Activated naive CD4-positive, alpha-beta T cell treated with anti-CD3 and anti-CD28 coated beads, Interleukin-2, amount 50 U/mL, for 24 hours (primary cell): ENCODE data around the gene ADAMTS4.

ENCODE experiments used
- H3K27ac Mint-ChIP-seq: one replicate; pipeline ENCODE4 v1.8.0; 2021; ENCODE audit warnings: mild to moderate bottlenecking, mixed read lengths
- H3K27me3 Mint-ChIP-seq: one replicate; pipeline ENCODE4 v1.8.0; 2021; ENCODE audit warnings: mixed read lengths
- H3K36me3 Mint-ChIP-seq: one replicate; pipeline ENCODE4 v1.8.0; 2021; ENCODE audit warnings: mixed read lengths
- H3K4me1 Mint-ChIP-seq: one replicate; pipeline ENCODE4 v1.8.0; 2021; ENCODE audit warnings: mixed read lengths
- H3K4me3 Mint-ChIP-seq: one replicate; pipeline ENCODE4 v1.8.0; 2021; ENCODE audit warnings: mild to moderate bottlenecking, mixed read lengths
- H3K9me3 Mint-ChIP-seq: one replicate; pipeline ENCODE4 v1.8.0; 2021; ENCODE audit warnings: mixed read lengths

ADAMTS4 gene

DNA sequence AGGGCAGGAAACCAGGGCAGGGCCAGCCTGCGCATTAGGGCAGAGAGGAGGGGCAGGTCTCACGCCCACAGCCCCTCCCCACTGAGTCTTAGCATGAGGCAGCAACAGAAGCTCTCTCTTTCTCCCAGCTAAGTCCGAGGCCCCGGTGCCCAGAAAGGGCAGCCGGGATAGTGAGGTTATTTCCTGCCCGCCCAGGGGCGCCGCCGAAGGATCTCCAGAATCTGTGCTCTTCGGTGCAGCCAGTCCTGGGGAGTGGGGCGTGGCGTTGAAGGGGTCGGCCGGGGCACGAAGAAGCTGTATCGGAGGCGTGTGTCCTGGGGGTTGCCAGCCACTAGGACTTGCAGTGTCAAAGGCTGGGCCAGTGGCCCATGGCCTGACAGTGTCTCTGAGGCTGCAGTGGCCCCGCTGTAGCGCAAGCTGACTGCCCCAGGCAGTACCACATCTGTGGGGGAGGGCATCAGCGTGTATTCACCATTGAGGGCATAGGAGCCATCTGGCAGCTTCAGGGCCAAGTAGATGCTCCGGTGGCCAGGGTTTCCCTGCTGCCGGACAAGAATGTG lies 7.8 kb downstream of the ADAMTS4 start:
- Mint-ChIP-seq H3K4me3 (no peak overlapping the region), H3K27me3 (no peaks in the 10 kb centered on the region), H3K9me3 (no peaks in the 10 kb centered on the region), H3K27ac (no peak overlapping the region), H3K4me1 (peaks cover 61% of the 10 kb centered on the region), H3K36me3 (no peaks in the 10 kb centered on the region)

DNA sequence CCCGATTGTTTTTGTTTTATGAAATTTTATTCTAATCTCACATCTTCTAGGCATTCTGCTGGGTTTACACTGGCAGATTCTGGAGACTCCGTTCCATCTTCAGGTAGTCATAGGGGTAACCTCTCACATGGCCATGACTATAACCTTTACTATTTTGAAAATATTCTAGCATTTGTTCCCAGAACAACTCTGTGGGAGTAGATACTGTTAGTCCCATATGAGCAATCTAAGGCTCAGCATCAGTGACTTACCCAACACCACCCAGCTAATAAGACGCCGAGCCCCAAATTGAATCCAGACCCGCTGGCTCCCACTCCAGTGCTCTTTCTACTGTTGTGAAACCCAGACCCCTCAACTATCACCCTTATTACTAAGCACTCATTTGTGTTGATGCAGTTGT lies 9.8 kb downstream of the ADAMTS4 start:
- Mint-ChIP-seq H3K4me1 (peaks cover 63% of the 10 kb centered on the region), H3K36me3 (no peaks in the 10 kb centered on the region), H3K4me3 (no peak overlapping the region), H3K9me3 (no peaks in the 10 kb centered on the region), H3K27me3 (no peaks in the 10 kb centered on the region), H3K27ac (peak overlapping the region; percentile 83)

DNA sequence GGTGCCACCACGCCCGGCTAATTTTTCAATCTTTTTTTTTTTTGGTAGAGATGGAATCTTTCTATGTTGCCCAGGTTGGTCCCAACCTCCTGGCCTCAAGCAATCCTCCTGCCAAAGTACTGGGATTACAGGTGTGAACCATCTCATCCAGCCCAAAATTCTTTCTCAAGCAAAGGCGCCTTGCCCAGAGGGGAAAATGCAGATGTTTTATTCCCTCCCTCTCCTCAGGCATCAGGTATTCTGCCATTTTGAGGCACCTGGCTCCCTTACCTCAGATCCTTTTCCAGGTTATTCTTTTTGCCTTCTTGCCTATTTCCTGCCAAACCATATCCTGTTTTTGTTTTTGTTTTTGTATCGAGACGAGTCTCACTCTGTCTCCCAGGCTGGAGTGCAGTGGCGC lies 10.5 kb downstream of the ADAMTS4 start:
- peaks cover 68% of the 10 kb centered on the region for H3K4me1 Mint-ChIP-seq
- peak overlapping the region; percentile 17 for H3K4me3 Mint-ChIP-seq
- H3K27ac Mint-ChIP-seq = peak overlapping the region; percentile 91
- H3K9me3 Mint-ChIP-seq = no peaks in the 10 kb centered on the region
- no peaks in the 10 kb centered on the region for H3K27me3 Mint-ChIP-seq
- H3K36me3 Mint-ChIP-seq = no peaks in the 10 kb centered on the region

DNA sequence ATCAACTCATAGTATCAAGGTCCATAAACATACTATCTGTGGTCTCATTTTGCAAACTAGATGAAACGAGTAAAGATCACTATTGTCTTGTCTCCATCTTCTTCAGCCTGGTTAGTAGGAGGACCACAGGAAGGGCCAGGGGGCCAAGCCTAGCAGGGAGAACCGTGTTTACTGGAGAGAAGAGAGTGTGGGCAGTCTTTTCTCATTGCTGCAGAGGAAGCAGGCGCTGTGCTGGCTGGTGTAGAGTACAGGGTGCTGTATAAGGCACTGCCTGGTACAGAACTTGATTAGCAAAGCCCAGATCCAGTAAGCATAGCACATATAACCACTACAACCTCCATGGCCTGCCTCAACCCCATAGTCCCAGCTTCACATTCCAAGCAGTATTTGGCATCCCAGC lies 11.5 kb downstream of the ADAMTS4 start:
- Mint-ChIP-seq H3K36me3 (no peaks in the 10 kb centered on the region), H3K9me3 (no peaks in the 10 kb centered on the region), H3K27ac (peak overlapping the region; percentile 95), H3K4me3 (no peak overlapping the region), H3K27me3 (no peaks in the 10 kb centered on the region), H3K4me1 (peaks cover 69% of the 10 kb centered on the region)

DNA sequence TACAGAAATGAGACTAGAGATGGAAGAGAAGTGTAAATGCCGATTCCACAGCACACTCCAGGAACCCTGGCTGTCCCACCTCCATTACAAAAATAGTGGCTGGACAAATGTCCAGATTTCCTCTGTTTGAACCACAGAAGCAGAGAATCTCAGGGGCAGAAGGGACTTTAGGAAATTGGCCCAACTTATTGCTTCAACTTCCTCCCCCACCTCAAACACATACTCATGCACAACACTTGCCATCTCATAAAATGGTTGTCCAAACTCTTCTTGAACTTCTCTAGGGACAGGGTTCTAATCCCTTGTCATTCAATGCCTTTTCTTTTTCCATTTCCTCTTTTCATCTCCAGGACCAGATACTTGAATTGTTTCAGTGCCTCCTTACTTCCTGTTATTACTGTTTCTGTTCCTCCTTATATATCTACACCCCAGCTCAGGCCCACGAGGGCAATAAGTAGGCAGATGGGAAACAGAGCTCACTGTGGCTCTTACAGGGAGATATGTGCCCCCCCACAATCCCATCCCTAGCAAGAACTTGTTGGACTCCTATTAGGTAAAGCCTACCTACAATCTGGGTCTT lies 13.0 kb downstream of the ADAMTS4 start:
- Mint-ChIP-seq H3K4me3 (peak overlapping the region; percentile 80), H3K27me3 (no peaks in the 10 kb centered on the region), H3K36me3 (no peaks in the 10 kb centered on the region), H3K9me3 (no peaks in the 10 kb centered on the region), H3K27ac (peak overlapping the region; percentile 95), H3K4me1 (peaks cover 72% of the 10 kb centered on the region)

DNA sequence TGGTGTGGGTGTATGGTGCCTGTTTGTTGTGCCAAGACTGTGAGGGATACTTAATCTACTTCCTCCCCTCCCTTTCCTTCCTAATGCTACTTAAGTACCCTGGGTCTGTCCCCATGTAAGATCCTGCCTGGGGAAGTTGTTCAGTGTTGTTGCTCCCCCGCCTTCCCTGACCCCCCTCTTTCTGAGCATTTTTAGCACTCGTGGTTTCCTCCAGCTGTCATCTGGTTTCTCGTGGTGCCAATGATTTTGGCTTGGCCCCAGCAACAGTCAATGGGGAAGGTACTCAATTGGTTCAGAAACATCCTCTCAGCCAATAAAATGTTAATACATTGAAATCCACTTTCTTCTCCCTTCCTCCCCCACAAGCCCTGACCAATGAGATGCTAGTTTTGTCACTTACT lies 13.6 kb downstream of the ADAMTS4 start:
- H3K27me3 Mint-ChIP-seq = no peaks in the 10 kb centered on the region
- no peaks in the 10 kb centered on the region for H3K9me3 Mint-ChIP-seq
- peaks cover 77% of the 10 kb centered on the region for H3K4me1 Mint-ChIP-seq
- peak overlapping the region; percentile 80 for H3K4me3 Mint-ChIP-seq
- H3K36me3 Mint-ChIP-seq = no peaks in the 10 kb centered on the region
- H3K27ac Mint-ChIP-seq = peak overlapping the region; percentile 95

DNA sequence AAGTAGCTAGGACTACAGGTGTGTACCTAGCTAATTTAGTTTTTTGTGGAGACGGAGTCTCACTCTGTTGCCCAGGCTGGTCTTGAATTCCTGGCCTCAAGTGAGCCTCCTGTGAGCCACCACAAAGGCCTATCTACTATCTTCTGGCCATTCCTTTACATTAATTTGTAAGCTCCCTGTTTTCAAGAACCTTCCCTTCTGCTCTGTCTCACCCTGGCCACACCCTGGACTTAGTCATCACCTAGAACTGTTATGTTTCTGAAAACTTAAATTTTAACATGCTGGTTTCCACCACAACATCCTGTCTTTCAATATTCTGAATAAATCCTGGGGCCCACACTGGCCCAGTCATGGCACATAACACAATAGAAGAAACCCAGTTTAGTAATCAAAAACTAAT lies 16.6 kb downstream of the ADAMTS4 start:
- Mint-ChIP-seq H3K4me1 (peaks cover 78% of the 10 kb centered on the region), H3K36me3 (peaks cover under 1% of the 10 kb centered on the region), H3K4me3 (peak overlapping the region; percentile 33), H3K9me3 (no peaks in the 10 kb centered on the region), H3K27ac (peak overlapping the region; percentile 94), H3K27me3 (no peaks in the 10 kb centered on the region)

DNA sequence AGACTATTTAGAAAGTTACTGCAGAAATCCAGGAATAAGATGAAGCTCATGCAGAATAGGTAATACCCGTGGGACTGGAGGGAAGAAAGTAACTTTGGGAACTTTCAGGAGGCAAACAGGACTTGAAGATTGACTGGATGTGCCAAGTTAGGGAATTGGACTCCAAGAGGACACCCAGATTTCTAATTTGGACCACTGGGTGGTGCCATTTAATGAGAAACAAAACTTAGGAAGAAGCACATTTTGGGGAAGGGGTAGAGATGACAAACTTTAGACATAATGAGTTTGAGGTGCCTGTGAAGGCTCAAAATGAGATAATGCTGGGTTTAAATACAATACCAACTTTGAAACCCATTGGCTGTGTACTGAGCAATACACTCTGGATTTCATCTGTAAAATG lies 18.2 kb downstream of the ADAMTS4 start:
- Mint-ChIP-seq H3K27ac (peak overlapping the region; percentile 86), H3K27me3 (no peaks in the 10 kb centered on the region), H3K4me3 (peak overlapping the region; percentile 8), H3K9me3 (no peaks in the 10 kb centered on the region), H3K4me1 (peaks cover 74% of the 10 kb centered on the region), H3K36me3 (peaks cover 1% of the 10 kb centered on the region)

DNA sequence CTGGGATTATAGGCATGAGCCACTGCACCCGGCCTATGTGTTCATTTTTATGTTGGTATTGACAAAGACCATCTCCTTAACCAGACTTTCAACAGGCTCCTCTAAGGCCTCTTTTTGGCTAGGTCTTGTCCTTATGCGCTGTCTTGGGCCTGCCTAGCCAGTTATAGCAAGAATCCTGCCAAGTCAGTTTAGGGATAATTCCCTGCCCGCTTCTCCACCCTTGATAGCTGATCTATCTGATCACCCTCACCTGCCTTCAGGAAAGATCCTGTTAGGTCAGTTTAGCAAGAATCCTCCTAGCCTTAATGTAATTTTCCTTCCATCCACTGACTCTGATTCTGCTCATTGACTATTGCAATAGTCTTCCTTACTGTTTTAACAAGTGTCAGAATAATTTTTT lies 19.2 kb downstream of the ADAMTS4 start:
- Mint-ChIP-seq H3K4me1 (peaks cover 76% of the 10 kb centered on the region), H3K27ac (peak overlapping the region; percentile 30), H3K27me3 (no peaks in the 10 kb centered on the region), H3K9me3 (no peaks in the 10 kb centered on the region), H3K36me3 (peaks cover 3% of the 10 kb centered on the region), H3K4me3 (no peak overlapping the region)

DNA sequence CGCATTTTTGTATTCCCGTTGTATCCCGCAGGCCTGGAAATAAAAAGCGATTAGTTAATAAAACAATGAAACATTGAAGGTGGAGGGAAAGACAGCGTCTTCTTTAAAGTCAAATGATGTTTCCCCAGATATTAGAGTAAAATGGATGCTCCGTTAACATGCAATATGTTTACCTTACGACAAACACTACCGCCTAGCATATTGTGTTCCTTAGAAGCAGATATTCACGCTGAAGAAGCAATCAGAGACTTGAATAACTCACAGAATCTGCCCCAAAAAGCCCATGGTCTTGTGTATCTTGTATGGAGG lies 21.0 kb downstream of the ADAMTS4 start:
- peaks cover 9% of the 10 kb centered on the region for H3K36me3 Mint-ChIP-seq
- peak overlapping the region; percentile 100 for H3K4me3 Mint-ChIP-seq
- no peaks in the 10 kb centered on the region for H3K27me3 Mint-ChIP-seq
- peaks cover 76% of the 10 kb centered on the region for H3K4me1 Mint-ChIP-seq
- H3K9me3 Mint-ChIP-seq = no peaks in the 10 kb centered on the region
- peak overlapping the region; percentile 100 for H3K27ac Mint-ChIP-seq

DNA sequence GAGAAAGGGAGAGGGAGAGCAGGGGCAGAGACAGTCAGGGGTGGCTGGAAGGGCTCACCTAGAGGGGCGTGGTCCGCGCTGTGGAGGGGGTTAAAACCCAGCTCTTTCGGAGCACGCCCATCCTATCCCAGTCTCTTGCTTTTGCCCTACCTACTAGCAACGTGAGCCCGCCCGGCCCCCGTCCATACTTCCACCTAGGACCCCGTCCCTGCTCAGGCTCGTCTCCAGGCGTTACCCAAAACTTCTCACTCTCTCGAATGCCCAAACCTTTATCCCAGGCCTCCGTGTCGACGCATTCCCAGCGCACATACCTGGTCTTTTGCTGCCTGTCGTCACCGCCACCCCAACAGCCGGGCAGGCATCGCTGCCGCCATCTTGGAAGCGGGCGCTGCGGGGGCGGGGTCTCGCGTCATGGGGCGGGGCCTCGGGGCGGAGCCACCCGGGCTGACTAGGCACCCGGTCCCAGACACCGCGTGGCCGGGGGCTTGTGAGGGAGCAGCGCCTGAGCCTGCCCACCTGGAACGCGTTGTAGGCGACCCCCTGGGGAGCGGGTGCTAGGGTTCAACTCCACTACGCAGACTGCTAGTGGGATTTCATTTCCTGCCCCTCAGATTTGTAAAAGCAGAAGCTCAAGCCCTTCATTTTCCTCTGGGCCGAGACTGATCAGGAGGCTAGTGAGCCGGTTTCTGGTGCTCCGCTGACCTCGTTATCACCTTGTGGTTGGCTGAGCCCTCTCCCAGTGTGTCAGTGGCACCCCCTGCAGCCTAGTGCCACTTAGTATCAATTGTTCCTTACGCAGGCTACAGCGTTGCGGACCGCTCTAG lies 21.5 kb downstream of the ADAMTS4 start, which contains the start of gene B4GALT3:
B4GALT3 (minus strand) TSS at position 396 of the 824 bp plus-strand sequence. CDS start 1,447 bp downstream, outside the sequence.
- Mint-ChIP-seq H3K4me1 (peaks cover 76% of the 10 kb centered on the region), H3K36me3 (peaks cover 12% of the 10 kb centered on the region), H3K4me3 (peak within 1 kb of the TSS; percentile 100), H3K27ac (peak within 1 kb of the TSS; percentile 100), H3K27me3 (no peaks in the 10 kb centered on the region), H3K9me3 (no peaks in the 10 kb centered on the region)

DNA sequence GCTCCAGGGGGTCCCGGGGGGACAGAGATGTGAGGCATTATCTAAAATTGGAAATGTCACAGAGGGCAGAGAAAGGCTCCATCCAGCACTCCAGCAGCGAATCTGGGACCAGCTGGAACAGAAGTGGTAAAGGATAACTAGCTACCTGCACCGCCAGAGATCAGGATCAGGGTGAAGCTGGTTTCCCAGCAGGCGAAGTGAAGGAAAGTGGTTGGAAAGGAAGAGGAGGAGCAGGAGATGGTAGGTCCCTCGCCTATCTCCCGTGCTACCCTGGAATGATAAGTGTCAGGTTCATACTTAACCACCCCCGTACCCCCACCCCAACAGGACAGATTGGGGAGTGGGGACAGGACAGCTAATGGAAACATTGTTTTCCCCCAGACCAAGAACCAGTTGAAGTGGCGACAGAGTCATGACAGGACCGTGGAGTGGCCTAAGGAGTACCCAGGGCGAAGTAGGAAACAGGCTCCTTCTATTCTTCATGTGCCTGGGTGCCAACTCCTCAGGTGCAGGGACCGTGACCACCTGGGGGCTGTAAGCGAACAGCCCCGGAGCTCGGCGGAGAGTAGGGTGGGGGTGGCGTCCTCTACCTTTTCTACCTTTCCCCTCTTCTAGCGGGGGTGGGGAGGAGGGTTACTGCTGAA lies 22.3 kb downstream of the ADAMTS4 start:
- H3K36me3 Mint-ChIP-seq = peaks cover 14% of the 10 kb centered on the region
- peaks cover 73% of the 10 kb centered on the region for H3K4me1 Mint-ChIP-seq

DNA sequence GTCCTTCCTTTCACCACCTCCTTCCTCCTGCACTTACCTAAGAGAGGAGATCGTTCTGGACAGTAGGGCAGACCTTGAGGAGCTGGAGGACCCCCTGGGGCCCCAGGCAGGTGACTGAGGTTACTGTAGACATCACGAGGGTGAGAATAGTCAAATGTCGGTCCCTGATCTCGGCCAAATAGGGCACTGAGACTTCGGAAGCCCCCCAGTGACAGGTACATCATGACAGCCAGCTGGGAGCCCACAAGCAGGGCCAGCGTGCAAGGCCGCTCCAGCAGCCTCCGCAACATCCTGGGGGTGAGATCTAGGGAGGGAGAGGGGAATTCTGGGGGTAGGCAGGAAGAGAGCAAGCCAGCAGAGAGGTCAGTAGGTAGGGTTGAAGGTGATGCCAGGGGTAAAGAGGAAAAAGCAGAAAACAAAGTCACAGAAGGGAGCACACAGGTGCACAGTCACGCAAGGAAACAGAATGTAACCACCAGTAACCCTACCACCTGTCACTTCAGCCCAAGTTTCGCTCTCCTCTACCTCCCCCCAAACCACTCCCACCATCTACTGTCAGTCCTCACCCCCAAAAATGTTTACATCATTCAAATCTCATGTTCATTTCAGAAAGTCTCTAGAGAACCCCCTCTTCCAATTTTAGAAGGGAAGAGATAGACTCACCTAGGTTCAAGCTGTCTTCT lies 22.9 kb downstream of the ADAMTS4 start:
- H3K27me3 Mint-ChIP-seq = no peaks in the 10 kb centered on the region
- no peaks in the 10 kb centered on the region for H3K9me3 Mint-ChIP-seq
- H3K4me1 Mint-ChIP-seq = peaks cover 75% of the 10 kb centered on the region
- peak overlapping the region; percentile 100 for H3K4me3 Mint-ChIP-seq
- H3K36me3 Mint-ChIP-seq = peaks cover 18% of the 10 kb centered on the region
- peak overlapping the region; percentile 100 for H3K27ac Mint-ChIP-seq

More for the DNA sequence above, 22.3 kb downstream of the ADAMTS4 start:
- H3K9me3 Mint-ChIP-seq = no peaks in the 10 kb centered on the region
- no peaks in the 10 kb centered on the region for H3K27me3 Mint-ChIP-seq
- peak overlapping the region; percentile 100 for H3K27ac Mint-ChIP-seq
- H3K4me3 Mint-ChIP-seq = peak overlapping the region; percentile 100

DNA sequence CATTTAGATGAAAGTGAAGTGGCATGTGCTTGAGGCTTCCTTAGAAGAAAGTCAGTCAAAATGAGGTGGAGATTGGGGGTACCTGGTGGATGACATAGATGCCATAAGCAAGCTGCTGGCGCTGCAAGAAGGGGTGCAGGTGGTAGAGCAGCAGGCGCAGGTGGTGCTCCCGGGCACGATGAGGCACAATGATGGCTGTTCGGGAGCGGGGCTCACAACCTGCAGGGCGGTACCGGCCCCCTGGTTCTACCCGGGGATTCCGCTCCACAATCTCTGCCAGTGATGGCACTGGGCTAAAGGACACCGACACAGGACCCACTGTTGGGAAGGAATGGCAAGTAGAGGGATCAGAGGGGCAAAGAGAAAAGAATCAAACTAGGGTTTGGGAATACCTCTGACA lies 23.9 kb downstream of the ADAMTS4 start:
- peak overlapping the region; percentile 87 for H3K27ac Mint-ChIP-seq
- peaks cover 18% of the 10 kb centered on the region for H3K36me3 Mint-ChIP-seq
- no peaks in the 10 kb centered on the region for H3K27me3 Mint-ChIP-seq
- H3K4me3 Mint-ChIP-seq = peak overlapping the region; percentile 5
- H3K9me3 Mint-ChIP-seq = no peaks in the 10 kb centered on the region
- peaks cover 66% of the 10 kb centered on the region for H3K4me1 Mint-ChIP-seq

DNA sequence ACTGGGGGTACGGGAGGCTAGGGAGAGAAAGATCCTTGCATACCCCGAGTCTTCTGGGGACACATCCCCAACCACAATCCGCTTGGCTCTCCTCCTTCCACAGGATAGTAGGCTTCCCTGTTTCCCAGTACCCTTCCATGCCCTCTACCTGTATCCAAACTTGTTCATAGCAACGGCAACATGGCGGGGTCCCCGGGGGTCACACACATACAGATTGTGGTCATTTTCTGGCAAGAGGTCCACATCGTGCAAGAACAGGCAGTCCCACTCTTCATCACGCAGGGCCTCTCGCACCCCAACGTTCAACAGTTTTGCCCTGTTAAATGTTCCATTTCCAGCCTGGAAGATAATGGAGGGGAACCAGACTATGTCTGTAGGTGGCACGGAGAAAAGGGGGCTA lies 25.1 kb downstream of the ADAMTS4 start:
- Mint-ChIP-seq H3K4me3 (no peak overlapping the region), H3K4me1 (peaks cover 65% of the 10 kb centered on the region), H3K27ac (no peak overlapping the region), H3K27me3 (no peaks in the 10 kb centered on the region), H3K36me3 (peaks cover 18% of the 10 kb centered on the region), H3K9me3 (no peaks in the 10 kb centered on the region)
